ENCODE results near the gene PLCB4.

DNA sequence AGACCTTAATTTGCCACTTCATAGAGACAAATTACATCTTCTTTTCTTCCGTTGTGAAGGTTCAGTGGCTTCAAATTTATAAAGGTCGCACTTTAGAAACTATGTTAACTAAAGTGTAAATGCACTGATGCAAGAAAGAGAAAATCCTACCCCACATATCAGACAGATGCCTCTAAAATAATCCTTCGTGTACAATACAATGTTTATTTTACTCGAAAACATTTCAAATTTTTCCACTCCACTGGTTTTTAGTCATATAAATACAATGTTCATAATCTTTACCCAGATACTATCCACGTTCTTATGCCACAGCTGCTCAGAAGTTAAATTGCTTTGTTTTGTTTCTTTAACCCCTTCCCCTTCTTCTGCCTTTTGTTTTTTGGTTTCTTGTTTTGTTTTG is 305.2 kb downstream of the PLCB4 start:
- no peak for TF ChIP-seq CTCF (conservative IDR thresholded peaks at IDR 0.05; ENCODE audit: low read length)
- no peak for TF ChIP-seq EZH2phosphoT487 (IDR thresholded peaks at IDR 0.05; ENCODE audit: borderline replicate concordance, low read depth, low read length)

All from OCI-LY7 (cell line).